Endothelial cell (in vitro differentiated cells): ENCODE data around the gene FCF1. TPM values are rescaled to one million over a fixed set of nuclear protein-coding genes. Genes with fewer than 3 reads are reported as not detected.
"Not testable (repeated sequence)": the region's sequence is repeated elsewhere in the genome, so short reads cannot be mapped to it uniquely, and the experiment has no call there.

Source experiments
- DNase-seq: peaks from one replicate; pipeline ENCODE4 v3.0.0; 2021; ENCODE audit warnings: low spot score
- H3K27ac Mint-ChIP-seq: one replicate; pipeline ENCODE4 v1.8.0; 2021; ENCODE audit warnings: mixed read lengths, inconsistent platforms; ENCODE audit not compliant: unreplicated experiment
- H3K27me3 Mint-ChIP-seq: one replicate; pipeline ENCODE4 v1.8.0; 2021; ENCODE audit warnings: mild to moderate bottlenecking, moderate library complexity, mixed read lengths, inconsistent platforms; ENCODE audit not compliant: unreplicated experiment
- H3K36me3 Mint-ChIP-seq: one replicate; pipeline ENCODE4 v1.8.0; 2021; ENCODE audit warnings: mild to moderate bottlenecking, low read depth, mixed read lengths, inconsistent platforms; ENCODE audit not compliant: unreplicated experiment
- H3K4me1 Mint-ChIP-seq: one replicate; pipeline ENCODE4 v1.8.0; 2021; ENCODE audit warnings: mild to moderate bottlenecking, mixed read lengths, inconsistent platforms; ENCODE audit not compliant: unreplicated experiment
- H3K4me3 Mint-ChIP-seq: one replicate; pipeline ENCODE4 v1.8.0; 2021; ENCODE audit warnings: mild to moderate bottlenecking, mixed read lengths, inconsistent platforms; ENCODE audit not compliant: unreplicated experiment
- H3K9me3 Mint-ChIP-seq: one replicate; pipeline ENCODE4 v1.8.0; 2021; ENCODE audit warnings: mixed read lengths, inconsistent platforms; ENCODE audit not compliant: unreplicated experiment
- CTCF ChIP-seq: fragments of 200-600 bp; sonication (generic); IDR thresholded peaks from one replicate; pipeline ENCODE4 v1.5.0; 2021; ENCODE audit warnings: antibody characterized with exemption; ENCODE audit not compliant: unreplicated experiment
- total RNA-seq: library from RNA; stranded (reverse); fragmentation: NEBNext Ultra II Directional; extraction: Animal tissue kit (Norgen Biotek cat#: 25700); gene quantifications from one replicate; pipeline ENCODE4 v1.2.1, GENCODE V29; 2021; ENCODE audit not compliant: unreplicated experiment

Gene FCF1
- total RNA-seq, 1 donor from 2014 or later: 35.7 TPM

DNA sequence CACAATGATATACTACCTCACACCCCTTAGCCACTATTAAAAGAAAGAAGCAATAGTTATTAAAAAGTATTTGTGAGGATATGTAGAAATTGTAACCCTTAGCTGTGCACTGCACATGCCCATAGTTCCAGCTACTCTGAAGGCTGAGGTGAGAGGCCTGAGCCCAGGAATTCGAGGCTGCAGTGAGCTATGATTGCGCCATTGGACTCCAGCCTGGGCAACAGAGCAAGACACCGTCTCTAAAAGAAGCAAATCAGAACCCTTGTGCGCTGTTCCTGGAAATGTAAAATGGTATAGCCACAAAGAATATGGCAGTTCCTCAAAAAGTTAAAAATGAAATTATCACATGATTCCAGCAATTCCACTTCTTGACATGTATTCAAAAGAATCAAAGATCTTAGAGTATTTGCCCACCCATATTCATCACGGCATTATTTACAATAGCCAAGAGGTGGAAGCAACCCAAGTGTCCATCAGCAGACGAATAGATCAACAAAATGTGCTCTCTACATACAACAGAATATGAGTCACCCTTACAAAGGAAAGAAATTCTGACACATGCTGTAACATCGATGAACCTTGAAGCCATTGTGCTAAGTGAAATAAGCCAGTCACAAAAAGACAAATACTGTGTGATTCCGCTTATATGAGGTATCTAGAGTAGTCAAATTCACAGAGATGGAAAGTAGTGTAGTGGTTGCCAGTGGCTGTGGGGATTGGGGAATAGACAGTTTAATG, 26.5 kb downstream of the FCF1 start:
- H3K27me3 Mint-ChIP-seq: no peaks in the 10 kb centered on the region

DNA sequence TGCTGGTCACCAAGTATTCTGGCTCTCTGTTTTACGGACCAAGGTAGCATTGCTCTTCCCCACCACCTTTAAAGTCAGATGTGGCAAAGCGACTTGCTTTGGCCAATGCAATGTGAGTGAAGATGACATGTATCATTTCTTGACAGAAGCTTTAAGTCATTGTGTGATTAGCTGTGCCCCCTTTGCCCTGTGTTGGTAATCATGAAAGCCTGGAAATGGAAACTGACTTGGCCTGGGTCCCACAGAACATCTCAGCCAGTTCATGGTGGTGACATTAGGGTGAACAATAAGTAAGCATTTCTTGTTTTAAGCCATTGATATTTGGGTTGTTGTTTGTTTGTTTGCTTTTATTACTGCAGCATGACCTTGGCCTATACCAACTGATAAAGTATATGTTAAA, 34.3 kb downstream of the FCF1 start:
- peaks cover 5% of the 10 kb centered on the region for H3K36me3 Mint-ChIP-seq
- TF ChIP-seq CTCF: no peak
- H3K27me3 Mint-ChIP-seq: no peaks in the 10 kb centered on the region
- H3K27ac Mint-ChIP-seq: no peak overlapping the region
- H3K9me3 Mint-ChIP-seq: no peaks in the 10 kb centered on the region
- H3K4me1 Mint-ChIP-seq: no peaks in the 10 kb centered on the region
- H3K4me3 Mint-ChIP-seq: no peak overlapping the region
- no peak for DNase-seq

More for the DNA sequence above, 26.5 kb downstream of the FCF1 start:
- H3K4me3 Mint-ChIP-seq: no peak overlapping the region
- peaks cover 14% of the 10 kb centered on the region for H3K36me3 Mint-ChIP-seq
- no peak overlapping the region for H3K27ac Mint-ChIP-seq
- H3K9me3 Mint-ChIP-seq: no peaks in the 10 kb centered on the region
- no peaks in the 10 kb centered on the region for H3K4me1 Mint-ChIP-seq
- no peak for TF ChIP-seq CTCF
- DNase-seq: no peak

DNA sequence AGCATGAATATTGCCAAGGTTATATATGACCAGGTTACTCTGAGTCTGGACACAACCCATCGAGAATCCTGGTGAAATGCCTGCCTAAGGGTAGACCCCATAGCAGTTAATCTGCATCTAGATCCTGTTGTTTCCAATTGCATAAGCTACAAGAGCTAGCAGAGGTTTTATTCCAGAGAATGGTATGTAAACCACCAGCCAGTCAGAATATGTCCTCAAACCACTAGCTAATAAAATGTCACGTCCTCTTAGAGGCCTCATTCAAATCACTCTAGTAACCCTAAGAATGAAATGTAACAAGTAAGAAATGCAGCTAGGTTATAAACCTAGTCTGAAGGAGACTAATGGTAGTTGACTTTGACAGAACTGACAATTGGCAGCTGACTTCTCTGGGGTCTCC, 41.2 kb downstream of the FCF1 start:
- no peak overlapping the region for H3K4me3 Mint-ChIP-seq
- no peak for TF ChIP-seq CTCF
- no peak overlapping the region for H3K27ac Mint-ChIP-seq
- no peaks in the 10 kb centered on the region for H3K9me3 Mint-ChIP-seq
- DNase-seq: no peak
- H3K36me3 Mint-ChIP-seq: peaks cover 8% of the 10 kb centered on the region
- no peaks in the 10 kb centered on the region for H3K4me1 Mint-ChIP-seq
- H3K27me3 Mint-ChIP-seq: no peaks in the 10 kb centered on the region

DNA sequence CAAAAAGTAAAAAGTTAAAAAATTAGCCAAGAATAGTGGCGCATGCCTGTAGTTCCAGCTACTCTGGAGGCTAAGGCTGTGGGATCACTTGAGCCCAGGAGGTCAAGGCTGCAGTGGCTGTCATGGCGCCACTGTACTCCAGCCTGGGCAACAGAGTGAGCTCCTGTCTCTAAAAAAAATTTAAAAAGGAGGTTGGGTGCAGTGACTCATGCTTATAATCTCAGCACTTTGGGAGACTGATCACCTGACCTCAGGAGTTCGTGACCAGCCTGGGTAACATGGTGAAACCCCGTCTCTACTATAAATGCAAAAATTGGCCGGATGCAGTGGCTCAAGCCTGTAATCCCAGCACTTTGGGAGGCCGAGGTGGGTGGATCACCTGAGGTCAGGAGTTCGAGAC, 42.0 kb downstream of the FCF1 start:
- Mint-ChIP-seq H3K36me3 (peaks cover 8% of the 10 kb centered on the region), H3K27ac (no peak overlapping the region), H3K4me1 (no peaks in the 10 kb centered on the region), H3K4me3 (no peak overlapping the region), H3K9me3 (no peaks in the 10 kb centered on the region), H3K27me3 (no peaks in the 10 kb centered on the region)
- no peak for DNase-seq
- no peak for TF ChIP-seq CTCF

DNA sequence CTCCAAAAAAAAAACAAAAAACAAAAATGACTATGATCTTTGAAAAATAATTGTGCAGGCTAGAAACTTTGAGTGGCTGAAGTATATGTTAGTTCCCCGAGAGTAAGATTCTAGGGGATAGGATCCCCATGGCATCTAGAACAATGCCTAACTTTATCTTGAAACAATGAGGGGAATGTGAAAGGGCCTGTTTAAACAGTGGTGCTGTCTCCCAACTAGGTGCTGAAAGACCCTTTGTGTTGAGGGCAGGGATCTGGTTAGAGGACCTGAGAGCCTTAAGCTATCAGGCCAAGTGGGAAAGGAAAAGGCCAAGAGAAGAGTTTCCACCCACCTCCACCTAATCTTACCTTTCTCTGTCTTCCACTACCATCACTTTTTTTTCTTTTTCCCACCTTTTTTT, 43.4 kb downstream of the FCF1 start:
- Mint-ChIP-seq H3K36me3 (peaks cover 8% of the 10 kb centered on the region), H3K4me1 (peaks cover 8% of the 10 kb centered on the region), H3K4me3 (no peak overlapping the region), H3K27me3 (no peaks in the 10 kb centered on the region), H3K27ac (no peak overlapping the region), H3K9me3 (no peaks in the 10 kb centered on the region)
- DNase-seq: no peak
- TF ChIP-seq CTCF: no peak

- DNase-seq, H3K9me3 Mint-ChIP-seq, H3K4me3 Mint-ChIP-seq, H3K36me3 Mint-ChIP-seq, H3K27me3 Mint-ChIP-seq, H3K27ac Mint-ChIP-seq: not testable (repeated sequence)
- peaks cover 14% of the 10 kb centered on the region for H3K4me1 Mint-ChIP-seq
These were observed 45.6 kb downstream of the FCF1 start for GRCh38 chr14:74758505-74758904.
